Suppressor macrophage treated with lipopolysaccharide for 4 hours (primary cell): ENCODE results near the gene DIP2B.

Experiments used
- DNase-seq: peaks from one replicate; pipeline ENCODE4 v3.0.0-alpha.2; 2020

Gene DIP2B

GRCh38 chr12:50784501-50784900 lies 279.7 kb downstream of the DIP2B start:
- DNase-seq, result no peak

DNA sequence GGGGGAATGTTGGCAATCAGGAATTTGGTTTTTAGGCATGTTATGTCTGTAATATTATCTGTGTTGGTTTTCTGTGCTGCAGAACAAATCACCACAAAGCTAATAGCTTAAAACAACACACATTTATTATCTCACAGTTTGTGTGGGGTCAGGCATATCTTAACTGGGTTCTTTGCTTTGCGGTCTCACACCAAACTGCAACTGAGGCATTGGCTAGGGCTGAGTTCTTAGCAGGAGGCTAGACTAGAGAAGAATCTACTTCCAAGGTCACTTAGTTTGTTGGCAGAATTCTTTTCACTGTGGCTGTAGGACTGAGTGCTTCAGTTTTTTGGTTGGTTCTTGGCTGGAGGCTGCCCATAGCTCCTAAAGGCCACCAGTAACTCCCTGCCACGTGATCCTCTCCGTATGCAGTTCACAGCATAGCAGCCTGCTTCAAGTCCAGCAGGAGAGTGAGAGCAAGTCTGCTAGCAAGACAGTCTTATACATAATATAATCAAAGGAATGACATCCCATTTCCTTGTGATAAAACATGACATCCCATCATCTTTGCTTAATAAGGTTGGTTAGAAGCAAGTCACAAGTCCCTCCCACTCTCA lies 280.7 kb downstream of the DIP2B start:
- no peak for DNase-seq

GRCh38 chr12:50786498-50787231 lies 281.9 kb downstream of the DIP2B start:
- DNase-seq, result no peak

- DNase-seq, result no peak
Measured at GRCh38 chr12:50787618-50788017, 282.8 kb downstream of the DIP2B start.

- no peak for DNase-seq
Measured at GRCh38 chr12:50788561-50788960, 283.8 kb downstream of the DIP2B start.

- DNase-seq, result no peak
Measured at GRCh38 chr12:50790081-50790480, 285.3 kb downstream of the DIP2B start.
